HG03439 (cell line): ENCODE data around the gene ADGRL1.
"Not testable (repeated sequence)": the region's sequence is repeated elsewhere in the genome, so short reads cannot be mapped to it uniquely, and the experiment has no call there.

Experiments
- ATAC-seq: cut with Tn5 transposase; IDR thresholded peaks from one replicate; pipeline ENCODE4 v1.9.1; 2021; ENCODE audit warnings: mild to moderate bottlenecking, moderate library complexity; ENCODE audit not compliant: unreplicated experiment

The ADGRL1 gene

GRCh38 chr19:14164082-14164481, 41.9 kb downstream of the ADGRL1 start:
- no peak for ATAC-seq

- no peak for ATAC-seq
These were observed 43.1 kb downstream of the ADGRL1 start for GRCh38 chr19:14162871-14163297.

DNA sequence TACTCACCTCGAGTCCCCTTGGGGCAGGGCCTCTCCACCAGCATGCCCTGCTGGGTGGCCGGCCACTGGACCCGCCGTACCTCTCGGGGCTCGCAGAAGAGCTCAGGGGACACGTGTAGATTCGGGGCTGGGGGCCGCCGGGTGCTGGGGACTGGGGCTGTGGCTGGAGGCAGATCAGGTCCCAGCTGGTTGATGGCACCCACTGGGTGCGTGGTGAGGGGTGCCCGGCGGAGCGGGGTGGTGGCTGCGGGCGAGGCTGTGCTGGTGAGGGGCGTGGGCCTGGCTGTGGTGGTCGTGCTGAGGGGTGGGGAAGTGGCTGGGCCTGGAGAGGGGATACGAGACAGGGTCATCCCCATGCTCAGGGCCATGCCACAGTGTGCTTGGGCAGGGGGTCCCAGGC, 44.7 kb downstream of the ADGRL1 start:
- ATAC-seq, result no peak

DNA sequence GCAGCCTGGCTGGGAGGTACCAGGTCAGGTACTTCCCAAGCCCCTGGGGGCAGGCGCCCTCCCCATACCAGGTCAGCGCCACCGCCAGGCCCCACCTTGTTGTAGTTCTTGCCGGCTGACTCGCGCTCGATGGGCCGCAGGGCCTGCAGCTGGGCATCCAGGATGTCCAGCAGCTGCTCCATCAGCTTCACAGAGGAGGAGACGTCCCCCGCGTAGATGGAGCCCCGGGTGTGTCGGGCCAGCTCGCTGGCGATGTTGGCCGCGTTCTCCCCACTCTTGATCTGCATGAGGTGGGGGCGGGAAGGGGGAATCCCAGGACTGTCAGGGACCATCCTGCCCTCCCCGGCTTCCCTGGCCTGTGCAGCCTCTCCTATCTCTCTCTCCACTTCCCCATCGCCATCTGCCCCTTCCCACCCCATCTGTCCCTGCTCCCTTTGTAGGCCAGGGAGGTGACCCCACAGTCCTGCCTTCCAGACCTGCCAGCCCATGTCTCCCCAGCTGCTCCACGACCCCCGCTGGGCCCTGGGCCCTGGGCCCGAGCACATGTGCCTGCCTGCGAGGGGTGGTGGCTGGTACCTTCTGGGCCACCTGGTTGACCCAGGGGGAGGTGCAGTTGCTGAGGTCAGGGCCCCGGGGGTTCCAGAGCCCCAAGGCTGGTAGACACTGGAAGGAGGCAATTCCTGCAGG, 45.8 kb downstream of the ADGRL1 start:
- no peak for ATAC-seq

- ATAC-seq, result no peak
These were observed 46.9 kb downstream of the ADGRL1 start for GRCh38 chr19:14159059-14159458.

GRCh38 chr19:14158276-14159023, 47.5 kb downstream of the ADGRL1 start:
- no peak for ATAC-seq

DNA sequence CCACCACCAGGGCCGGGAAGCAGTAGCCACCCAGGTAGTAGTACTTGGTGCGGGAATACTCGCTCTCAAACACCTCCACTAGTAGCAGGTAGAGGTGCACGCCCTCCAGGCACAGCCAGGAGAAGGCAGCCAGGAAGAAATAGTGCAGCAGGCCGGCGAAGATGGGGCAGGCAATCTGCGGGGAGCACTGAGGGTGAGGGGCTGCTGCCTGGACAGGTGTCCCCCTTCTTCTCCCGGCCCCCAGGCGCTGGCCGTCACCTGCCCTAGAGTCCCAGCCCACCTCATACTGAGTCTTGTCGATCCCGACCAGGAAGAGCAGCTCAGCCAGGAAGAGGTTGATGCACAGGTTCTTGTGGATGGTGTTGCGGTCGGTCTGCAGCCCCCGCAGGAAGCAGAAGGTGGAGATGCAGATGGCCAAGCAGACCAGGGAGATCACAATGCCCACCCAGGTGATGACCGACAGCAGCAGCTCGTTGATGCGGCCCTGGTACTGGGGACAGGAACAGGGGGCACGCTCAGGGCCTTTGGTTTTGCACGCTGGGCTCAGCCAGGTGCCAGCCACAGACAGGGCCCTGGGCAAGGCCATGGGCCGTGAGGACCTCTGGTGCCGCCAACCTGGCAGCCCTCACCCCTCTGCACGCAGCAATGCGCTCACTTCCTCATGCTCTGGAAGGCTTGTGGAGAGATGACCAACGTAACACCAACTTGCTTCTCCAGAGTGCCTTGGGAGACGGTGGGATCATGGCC, 48.8 kb downstream of the ADGRL1 start:
- ATAC-seq, result no peak

DNA sequence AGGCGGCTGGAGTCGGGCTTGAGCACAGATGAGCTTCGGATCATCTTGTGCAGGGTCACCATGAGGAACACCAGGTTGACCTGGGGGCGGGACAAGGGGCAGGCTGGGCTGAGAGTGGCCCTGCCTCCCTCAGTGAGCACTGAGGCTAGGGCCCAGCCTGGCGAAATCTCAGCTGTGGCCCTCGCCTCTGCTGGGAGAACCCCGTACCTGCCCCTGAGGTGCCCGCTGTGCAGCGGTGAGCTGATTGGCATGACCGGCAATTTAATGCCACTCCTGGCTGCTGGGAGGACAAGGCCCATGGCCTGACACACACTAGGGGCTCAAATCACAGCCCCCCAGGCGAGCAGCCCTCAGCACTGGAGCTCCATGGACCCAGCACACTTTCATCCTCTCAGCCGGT, 49.8 kb downstream of the ADGRL1 start:
- ATAC-seq, result no peak

DNA sequence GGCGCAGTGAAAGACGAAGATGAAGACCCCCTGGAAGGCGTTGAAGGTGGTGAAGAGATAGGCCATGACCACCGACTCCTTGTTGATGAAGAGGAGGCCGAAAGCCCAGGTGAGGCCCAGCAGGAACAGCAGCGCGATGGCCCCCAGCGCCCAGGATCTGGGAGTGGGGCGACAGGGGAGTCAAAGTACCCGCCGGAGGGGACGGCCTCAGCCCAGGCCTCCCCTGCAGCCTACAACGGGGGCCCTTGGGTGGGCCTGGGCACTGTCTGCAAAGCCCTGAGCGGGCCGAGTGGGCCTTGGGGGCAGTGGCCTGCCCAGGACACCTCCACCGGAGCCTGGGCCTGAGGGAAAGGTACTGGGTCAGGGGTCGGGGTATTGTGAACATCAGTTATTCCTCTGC, 50.6 kb downstream of the ADGRL1 start:
- no peak for ATAC-seq

GRCh38 chr19:14152713-14153112, 53.3 kb downstream of the ADGRL1 start:
- no peak for ATAC-seq

GRCh38 chr19:14150770-14151661, 55.0 kb downstream of the ADGRL1 start:
- ATAC-seq, result no peak

DNA sequence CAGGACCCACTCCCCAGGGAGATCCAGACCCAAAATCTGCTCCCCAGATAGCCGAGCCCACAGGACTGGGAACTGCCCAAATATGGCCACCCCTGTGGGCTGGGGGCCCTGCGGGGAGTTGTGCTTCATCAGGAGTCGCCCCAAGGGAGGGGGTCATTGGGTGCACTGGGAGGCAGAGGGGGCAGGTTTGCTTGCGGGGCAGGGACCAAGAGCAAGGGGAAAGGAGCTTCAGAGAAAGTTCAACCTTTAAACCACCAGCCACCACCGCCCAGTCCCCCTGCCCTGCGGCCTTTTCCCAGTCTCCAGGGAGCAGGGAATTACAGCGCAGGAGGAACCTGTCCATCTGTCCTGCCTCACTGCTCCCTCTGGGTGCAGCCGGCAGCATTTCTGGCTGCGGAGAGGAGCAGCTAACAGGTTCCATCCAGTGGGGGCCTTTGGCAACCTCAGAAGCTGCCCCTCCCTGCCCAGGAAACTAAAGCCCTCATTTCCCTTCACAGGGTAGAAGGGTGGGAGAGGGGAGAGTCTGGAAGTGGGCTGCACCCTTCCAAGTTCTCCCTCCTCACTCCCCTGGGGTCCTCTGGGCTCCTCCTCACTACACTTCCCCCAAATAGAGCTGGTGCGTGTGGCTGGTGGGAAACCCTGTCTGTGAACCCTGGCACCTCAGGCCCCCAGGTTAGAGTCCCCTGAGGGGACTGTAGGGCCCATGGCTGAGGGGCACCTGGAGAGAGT, 55.8 kb downstream of the ADGRL1 start:
- no peak for ATAC-seq

- no peak for ATAC-seq
These were observed 56.4 kb downstream of the ADGRL1 start for GRCh38 chr19:14149509-14149994.

DNA sequence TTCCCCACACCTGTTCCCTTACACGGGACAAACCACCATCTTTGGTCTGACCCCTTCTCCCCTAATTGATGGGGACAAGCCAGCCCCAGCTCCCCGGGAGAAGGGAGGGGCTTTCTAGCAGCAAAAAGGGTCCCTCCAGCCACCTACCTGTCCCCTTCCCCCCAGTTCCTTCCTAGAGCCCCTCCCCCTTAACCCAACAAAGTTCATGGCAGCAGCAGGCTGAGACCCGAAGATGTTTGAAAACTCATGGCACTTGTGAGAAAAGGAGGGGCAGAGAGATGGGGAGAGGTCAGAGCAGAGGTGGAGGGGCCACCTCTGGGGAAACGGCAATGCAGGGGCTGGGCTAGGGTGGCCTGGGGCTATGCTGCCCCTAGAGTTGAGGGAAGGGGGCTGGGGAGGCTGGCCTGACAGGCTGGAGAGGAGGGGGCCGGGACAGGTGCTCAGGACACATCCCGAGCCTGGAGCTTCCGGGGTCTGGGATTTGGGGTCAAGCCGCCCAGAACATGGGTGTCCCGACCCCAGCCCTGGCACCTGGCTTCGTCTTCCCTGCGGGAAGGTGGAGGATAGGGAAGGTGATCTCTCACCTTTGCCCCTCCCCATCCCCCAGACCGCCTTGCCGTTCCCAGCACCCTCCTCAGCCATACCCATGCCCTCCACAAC, 57.1 kb downstream of the ADGRL1 start:
- ATAC-seq, result no peak

DNA sequence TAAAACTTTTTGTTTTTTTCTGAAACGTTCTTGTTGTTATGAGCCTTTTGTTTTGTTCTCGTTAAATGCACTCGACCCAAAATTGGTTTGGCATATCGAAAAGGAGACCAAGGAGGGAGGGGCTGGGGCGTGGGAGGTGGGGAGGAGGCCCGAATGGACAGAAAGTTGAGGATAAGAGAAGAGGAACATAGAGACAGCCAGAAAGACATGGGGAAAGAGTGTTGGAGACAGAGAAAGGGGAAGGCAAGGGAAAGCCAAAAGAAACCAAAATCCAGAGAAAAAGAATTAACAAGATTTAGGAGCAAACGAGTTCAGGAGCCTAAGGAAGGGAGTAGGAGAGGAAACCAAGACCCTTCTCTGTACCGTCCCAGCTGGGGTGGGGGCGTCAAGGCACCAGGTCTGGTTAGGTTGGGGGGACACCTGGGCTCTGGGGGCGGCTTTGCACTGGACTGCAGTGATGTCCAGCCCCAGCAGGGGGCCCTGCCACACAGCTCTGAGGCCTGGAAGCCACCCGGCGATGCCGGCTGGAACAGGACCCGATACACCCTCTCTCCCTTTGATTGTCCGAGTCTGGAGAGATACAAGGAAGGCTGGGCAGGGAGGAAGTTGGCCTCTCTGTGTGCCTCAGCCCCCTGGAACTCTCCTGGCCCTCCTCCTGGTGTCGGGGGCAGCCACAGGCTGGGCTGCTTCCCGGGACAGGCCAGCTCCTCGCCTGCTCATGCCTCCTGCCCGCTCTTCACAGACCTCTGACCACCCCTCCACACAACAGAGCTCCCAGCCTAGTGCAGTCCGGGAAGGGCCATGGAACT, 58.0 kb downstream of the ADGRL1 start:
- no peak for ATAC-seq

DNA sequence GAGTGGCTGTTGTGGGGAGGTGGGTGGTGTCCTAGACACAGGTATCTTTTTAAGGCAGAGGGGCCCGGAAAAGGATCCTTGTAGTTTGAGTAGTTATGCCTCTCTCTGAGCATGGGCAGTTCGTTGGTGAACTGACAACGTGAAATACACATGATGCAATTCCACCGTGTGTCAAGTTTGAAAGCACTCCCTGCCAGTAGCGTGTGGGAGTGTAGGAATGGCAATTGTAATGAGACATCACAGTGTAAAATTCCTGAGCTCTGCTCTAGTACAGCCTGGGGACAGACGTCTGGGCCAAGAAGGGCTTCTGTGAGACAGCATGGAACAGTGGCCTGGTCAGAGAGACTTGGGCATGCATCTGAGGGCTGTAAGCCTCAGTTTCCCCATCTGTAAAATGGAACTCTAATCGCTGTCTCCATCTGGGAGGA, 59.2 kb downstream of the ADGRL1 start:
- no peak for ATAC-seq

GRCh38 chr19:14146169-14146568, 59.8 kb downstream of the ADGRL1 start:
- not testable (repeated sequence) for ATAC-seq

- no peak for ATAC-seq
These were observed 60.6 kb downstream of the ADGRL1 start for GRCh38 chr19:14145381-14145780.
